ENCODE results near the gene CACNB4.

DNA sequence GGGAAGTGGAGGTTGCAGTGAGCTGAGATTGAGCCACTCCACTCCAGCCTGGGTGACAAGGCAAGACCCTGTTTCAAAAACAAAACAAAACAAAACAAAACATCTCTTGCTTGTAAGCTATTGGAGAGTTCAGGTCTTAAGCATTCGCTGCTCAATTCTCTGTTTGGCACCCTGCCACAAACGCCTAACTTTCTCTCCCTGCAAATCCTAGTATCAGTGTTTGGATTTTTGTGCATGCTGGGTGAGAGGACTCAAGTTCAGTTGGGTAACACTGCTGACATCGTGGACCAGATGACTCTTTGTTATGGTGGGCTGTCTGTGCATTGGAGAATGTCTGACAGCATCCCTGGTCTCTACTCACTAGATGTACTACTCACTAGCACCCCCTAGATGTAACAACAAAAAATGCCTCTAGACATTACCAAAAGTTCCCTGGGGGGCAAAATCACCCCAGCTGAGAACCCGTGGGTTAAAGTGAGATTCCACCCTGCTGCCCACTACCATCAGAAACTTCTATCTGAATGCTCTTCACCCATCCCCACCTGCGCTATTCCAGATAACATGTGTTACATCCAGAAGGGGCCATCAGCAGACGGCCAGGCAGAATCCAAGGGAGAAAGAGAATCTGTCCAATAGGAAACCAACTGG lies 50.9 kb downstream of the CACNB4 start:
- TF ChIP-seq SMC3 (IDR thresholded peaks at IDR 0.05; ENCODE audit: low read depth, low read length) (no peak), FOXM1 (IDR thresholded peaks at IDR 0.05; ENCODE audit: low read depth) (no peak)
- TF ChIP-seq, protein P1, sequence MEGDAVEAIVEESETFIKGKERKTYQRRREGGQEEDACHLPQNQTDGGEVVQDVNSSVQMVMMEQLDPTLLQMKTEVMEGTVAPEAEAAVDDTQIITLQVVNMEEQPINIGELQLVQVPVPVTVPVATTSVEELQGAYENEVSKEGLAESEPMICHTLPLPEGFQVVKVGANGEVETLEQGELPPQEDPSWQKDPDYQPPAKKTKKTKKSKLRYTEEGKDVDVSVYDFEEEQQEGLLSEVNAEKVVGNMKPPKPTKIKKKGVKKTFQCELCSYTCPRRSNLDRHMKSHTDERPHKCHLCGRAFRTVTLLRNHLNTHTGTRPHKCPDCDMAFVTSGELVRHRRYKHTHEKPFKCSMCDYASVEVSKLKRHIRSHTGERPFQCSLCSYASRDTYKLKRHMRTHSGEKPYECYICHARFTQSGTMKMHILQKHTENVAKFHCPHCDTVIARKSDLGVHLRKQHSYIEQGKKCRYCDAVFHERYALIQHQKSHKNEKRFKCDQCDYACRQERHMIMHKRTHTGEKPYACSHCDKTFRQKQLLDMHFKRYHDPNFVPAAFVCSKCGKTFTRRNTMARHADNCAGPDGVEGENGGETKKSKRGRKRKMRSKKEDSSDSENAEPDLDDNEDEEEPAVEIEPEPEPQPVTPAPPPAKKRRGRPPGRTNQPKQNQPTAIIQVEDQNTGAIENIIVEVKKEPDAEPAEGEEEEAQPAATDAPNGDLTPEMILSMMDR (IDR thresholded peaks at IDR 0.05), result peak; percentile 52

Measured in SK-N-SH (cell line).